ENCODE data around the gene TBC1D22A.
A peak's percentile ranks its signal among the peaks of the same experiment; 100 is the strongest.

The TBC1D22A gene

DNA sequence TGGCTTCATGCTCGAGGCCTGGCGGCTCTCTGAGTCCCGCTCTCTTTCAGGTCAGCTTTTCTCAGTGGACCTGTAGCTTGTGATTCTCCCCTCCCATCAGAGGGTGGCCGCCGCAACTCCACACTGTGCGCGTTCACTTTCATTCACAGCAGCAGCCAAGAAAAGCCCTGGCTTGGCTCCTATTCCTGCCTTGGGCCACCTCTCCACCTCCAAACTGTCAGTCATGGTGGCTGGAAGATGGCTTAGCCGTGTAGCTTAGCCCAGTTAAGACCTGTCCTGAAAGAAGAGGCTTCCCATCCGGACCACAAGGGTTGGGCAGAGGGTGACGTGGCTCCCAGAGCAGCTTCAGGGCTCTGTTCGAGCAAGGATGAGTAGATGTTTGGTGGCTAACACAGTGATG, 125.5 kb downstream of the TBC1D22A start:
- no peak for DNase-seq (ENCODE audit: low read depth)

DNA sequence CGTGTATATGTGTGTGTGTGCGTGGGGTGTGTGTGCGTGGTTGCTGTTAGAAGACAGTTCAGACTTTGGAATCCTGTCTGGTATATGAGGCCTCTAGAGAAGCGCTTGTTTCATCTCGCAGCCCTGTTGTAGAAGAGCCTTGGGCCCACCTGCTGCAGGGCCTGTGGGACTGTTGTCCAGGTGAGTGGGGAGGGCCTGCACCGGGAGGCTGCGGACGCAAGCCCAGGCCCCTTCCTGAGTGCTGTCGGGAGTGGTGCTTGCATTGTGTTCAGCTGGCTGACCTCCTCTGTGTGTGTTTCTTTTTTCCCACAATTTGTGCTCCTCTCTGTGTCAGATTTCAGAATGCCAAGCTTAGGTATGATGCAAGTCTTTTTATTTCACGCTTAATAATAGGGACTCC, 128.4 kb downstream of the TBC1D22A start:
- no peak for DNase-seq (ENCODE audit: low read depth)

DNA sequence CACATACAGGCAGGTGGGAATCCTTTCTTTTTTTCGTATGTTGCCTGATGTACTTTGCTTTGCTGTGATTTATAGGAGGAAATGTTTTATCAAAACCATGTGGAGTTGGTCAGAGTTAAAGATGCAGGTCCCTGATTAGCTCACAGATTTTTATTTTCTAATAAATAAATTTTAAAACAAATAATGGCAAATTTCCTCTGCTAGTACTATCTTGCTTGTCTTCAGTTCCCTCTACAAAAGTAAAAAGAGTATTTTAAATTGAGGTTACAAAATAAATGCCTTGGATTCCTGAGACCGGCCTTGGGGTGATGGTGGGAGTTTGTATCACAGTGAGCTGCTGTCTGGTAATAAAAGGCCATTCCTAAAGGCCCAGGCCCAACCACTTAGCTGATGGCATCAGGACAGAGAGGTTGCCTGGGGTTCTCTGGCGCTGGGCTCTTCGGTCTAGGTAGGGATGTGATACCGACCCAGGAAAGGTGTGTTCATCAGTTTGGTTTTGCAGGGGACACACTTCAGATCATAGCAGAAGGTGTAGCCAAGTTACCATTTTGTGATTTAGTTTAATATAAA, 129.0 kb downstream of the TBC1D22A start:
- no peak for DNase-seq (ENCODE audit: low read depth)

DNA sequence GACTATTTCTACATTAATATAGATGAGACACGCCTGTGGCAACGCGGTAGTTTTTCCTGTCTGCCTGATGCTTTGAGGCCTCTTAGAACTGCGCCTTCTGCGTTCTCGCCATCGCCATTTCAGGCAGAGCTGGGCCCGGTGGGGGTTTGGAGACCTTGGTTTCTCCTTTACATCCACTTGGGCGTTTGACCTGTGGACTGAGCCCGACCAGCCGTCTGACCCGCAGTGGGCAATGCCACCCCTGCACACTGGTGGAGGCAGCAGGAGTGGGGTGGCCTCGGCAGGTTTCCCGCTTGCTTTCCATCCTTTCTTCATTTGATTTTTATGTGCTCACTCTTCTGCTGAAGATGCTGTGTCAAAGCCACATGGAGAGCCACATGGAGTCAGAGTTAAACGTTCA, 130.4 kb downstream of the TBC1D22A start:
- DNase-seq (ENCODE audit: low read depth): no peak

DNA sequence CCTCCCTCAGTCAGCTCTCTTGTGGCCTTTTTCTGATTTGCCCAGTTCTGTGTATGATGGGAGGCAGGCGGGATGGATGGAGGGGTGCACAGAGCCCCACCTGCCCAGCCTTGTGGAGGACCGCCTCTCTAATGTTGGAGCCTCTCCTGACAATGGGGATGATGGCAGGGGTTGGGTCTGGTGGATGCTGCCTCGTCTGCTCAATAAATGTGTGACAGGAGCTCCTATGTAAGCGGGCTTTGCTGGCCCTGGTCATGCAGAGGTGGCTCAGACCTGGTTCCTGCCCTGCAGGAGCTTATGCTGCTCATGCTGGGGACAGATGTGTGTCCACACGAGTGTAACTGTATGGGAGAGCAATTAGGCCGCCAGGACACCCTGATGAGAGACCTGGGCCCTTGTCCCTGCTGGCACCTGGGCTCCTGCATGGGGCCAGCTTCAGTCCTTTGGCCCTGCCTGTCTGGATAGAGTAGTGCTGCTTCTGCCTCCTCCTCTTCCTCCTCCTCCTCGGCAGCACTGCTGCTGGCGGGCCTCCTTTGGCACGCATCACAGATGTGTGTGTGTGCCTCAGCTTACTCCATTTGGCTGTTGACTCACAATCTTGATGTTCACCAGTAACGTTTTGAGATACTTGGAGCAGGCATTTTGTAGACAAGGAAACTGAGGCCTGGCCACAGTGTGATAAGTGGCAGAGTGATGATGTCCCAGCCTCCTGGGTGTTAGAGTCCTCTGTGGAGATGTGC, 131.0 kb downstream of the TBC1D22A start:
- no peak for DNase-seq (ENCODE audit: low read depth)

DNA sequence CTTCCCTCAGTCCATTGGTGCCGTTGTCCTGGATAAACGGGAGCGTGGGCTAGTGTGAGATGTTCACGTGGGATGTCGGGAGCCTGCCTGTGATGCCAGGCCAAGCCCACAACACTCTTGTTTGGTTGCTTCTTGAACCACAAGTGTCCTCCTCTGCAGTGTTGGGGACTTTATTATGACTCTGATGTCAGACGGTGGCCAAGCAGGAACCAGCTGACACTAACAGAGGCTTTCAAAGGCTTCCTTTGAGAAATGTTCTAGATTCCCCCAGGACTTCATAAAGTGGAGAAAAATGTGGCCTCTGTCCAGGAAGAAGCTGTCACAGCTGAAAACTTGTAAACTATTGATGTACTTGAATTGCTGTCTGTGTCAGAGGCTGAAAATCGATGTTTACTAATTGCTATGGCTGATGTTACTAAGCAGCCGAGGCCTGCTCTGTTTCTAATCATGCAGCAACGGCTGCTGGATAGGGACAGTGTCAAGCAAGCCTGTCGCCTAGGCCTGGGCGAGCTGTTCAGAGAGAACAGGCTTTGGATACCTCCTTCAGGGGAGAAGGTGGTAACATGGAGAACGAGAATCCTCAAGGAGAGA, 131.7 kb downstream of the TBC1D22A start:
- DNase-seq (ENCODE audit: low read depth): no peak

DNA sequence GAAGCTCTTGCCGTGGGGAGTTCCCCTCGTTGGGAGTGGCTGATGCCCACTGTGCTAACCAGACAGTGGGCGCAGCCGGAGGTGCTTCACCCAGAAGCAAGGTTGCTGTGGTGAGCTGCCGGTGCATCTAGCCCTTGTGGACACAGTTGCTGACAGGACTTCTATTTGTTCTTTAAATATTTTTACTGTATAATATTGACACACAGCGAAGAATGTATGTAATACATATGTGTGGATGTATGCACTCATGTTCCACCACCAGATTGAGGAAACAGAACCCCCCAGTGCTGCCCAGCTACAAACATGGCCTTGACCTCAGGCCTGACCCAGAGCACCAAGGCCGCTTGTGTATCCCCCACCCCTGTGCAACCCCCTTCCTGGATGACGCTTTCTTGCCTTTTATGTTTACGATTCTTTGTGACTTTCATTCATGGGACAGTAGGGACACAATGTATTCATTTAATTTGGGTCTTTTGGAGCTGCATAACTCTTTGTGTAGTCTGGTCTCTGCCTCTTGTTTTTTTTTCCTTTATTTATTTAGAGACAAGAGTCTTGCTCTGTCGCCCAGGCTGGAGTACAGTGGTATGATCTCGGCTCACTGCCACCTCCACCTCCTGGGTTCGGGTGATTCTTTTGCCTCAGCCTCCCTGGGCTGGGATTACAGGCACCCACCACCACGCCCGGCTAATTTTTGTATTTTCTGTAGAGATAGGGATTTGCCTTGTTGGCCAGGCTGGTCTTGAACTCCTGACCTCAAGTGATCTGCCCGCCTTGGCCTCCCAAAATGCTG, 132.6 kb downstream of the TBC1D22A start:
- no peak for DNase-seq (ENCODE audit: low read depth)

DNA sequence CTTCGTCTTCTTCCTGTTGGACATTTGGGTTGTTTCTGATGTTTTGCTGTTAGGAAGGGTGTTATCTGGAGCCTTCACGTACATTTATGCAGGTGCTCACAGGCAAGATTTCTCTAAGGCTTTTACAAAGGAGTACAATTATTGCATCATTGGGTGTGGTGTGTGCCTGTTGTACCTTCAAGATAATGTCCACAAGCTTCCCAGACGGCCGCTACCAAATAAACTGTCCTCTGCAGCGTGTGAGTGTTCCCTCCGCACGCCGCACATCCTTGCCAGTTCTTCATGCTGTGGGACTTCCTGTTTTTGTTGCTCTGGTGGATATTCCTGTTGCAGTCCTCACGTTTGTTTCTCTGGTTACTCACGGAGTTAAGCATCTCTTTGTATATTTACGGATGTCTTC, 133.3 kb downstream of the TBC1D22A start:
- no peak for DNase-seq (ENCODE audit: low read depth)

DNA sequence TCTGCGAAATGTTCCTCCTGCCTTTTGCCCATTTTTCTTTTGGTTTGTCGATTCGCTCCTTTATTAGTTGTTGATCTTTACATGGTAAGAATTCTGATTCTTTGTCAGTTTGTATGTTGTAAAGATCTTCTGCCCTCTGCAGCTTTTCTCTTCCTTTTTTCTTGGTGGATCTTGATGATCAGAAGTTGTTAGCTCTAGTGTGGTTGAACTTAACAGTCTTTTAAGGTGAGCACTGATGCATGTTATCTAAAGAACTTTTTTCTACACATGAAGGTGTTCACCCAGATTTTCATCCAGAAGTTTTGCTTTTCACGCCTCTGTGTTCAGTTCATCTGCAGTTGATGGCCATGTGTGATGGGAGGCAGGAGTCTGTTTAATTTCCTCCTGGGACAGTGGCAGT, 133.7 kb downstream of the TBC1D22A start:
- no peak for DNase-seq (ENCODE audit: low read depth)

DNA sequence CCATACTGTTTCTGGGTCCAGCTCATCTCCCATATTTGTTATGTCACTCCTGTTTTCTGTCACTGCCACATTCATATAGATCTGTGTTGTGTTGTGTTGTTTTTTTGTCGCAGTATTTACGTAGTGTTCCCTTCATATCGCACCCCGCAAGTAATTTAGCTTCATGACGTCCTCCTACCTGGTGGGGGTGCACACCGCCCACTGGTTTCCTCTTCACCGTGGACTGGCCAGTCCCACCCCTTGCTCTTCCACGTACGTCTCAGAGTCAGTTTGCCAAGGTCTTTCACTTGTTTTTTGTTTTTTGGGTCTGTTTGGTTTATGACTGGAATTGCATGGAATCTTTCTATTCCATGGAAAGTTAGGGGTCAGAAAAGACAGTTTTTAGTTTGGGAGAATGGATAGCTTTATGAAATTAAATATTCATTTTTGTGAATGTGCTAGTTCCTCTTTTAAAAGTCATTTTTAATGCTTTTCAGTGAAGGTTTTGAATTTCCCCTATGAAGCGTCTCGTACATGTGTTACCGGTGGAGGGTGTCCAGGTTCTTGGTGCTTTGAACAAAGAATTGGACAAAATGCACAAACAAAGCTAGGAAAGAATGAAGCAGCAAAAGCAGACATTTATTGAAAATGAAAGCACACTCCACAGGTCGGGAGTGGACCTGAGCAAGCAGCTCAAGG, 134.3 kb downstream of the TBC1D22A start:
- no peak for DNase-seq (ENCODE audit: low read depth)

DNA sequence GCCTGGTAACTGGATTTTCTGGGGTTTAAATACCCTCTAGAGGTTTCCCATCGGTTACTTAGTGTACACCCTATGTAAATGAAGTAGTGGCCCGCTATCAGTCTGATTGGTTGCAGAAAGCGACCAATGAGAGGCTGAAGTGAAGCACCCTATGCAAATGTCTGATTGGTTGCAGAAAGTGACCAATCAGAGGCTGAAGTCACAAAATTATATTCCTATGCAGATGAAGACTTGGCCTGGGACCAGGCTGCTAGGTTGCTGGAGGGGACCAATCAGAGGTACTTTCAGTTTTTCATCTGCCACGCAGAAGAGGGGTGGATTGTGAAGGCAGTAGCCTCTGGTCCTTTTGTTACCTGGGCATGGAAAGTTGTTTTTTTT, 134.8 kb downstream of the TBC1D22A start:
- peak; percentile 22 for DNase-seq (ENCODE audit: low read depth)

DNA sequence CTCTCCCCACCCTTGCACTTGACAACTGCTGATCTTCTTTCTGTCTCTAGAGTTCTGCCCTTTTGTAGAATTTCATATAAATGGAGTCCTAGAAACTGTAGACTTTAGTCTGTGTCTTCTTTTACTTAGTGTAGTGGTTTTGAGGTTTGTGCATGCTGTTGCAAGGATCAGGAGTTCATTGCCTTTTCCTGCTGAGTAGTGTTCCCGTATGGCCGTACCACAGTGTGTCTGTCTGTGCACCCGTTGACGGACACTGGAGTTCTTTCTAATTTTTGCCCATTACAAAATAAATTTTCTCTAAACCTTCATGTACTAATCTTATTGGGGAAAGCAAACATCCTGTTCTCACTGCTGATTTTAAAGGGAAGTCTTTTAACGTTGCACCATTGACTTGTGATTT, 138.1 kb downstream of the TBC1D22A start:
- no peak for DNase-seq (ENCODE audit: low read depth)

DNA sequence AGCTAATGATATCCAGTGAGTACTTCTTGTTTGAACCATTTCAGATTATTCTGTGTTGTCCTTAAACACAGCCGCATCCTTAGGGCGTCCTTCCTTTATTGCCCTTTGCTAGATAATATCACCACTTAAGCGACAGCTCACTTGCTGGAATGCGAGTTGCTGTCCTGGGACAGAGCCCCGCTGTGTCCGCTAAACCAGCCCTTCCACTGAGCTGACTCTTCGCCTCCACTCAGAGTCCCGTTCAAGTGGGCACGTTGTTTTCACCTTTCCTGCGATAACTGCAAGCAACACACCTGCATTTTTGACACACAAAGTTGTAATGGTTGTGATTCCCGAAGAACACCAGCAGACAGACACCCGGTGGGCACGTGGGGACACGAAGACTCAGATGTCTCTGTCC, 140.0 kb downstream of the TBC1D22A start:
- DNase-seq (ENCODE audit: low read depth): no peak

DNA sequence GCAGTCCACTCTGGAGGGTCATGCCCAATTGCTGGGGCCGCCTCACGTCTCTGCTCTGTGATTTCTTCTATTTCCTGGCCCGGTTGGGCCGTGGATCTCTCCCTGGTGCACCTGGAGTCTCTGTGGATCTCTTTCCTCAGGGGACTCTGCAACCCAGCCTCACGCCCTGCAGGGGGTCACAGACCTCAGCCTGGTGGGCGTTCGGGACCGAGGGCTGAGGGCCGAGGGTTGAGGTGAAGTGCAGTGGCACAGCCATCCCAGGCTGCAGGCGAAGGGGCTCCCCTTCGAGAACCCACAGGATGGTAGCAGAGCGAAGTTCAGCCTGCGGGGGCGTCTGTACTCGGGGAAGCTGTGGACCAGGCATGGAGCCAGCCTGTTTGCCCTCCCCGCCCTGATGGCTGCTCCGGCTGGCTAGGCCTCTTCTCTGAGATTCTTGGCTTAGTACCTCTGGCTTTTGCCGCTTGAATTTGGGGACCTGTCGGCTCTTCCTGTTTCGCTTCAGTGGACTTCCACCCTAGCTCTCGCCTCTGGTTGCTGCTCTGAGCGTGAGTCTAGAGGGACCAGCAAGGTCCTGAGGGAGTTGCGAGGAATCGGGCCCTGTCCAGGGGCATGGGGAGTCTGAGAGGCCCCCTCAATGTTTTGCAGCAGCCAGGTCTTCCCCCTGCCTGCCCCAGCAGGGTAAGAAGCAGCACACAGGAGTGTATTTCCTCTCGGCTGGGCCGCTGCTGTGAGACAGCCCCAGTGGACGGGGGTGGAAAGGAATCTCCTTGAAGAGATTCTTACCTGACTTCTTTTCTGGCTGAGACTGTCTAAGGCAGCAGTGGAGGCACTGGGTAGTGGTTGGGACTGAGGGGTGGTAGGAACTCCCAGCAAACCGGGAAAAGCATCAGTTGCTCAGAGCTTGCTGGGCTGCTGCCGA, 140.8 kb downstream of the TBC1D22A start:
- DNase-seq (ENCODE audit: low read depth): no peak

DNA sequence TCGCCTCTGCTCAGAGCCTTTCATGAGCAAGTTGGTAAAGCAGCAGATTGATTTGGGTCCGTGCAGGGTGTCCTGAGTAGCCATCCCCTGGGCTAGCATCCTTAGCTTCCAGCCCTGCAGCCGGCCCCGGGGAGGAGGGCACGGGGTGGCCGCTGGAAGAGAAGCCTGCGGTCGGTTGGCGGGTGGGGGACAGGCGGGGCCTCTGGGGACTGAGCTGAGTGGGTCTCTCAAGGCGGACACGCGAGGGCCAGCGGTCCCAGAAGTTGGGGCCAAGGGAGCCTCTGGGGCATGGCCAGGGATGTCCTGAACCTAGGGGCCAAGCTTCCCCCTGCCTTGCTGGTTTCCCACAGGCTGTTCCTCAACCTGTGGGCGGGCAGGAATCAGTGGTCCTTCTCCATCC, 143.0 kb downstream of the TBC1D22A start:
- no peak for DNase-seq (ENCODE audit: low read depth)

DNA sequence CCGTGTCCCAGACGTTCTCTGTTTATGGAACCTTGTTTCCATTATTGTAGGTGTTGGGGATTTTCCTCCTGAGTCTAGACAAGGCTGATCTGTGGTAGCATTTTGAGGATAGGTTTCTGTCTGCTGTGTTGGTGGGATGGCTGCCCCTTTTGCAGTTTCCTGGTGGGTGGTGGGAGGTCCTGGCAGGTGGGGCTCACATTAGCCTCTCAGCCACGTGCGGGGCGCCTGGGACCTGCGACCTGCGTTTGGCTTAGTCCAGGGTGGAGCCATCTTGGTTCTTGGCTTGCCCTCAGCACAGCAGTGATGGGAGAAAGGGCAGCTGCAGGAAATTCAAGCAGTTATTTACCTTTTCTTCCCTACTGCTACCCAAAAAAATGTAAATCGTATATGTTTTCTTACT, 143.4 kb downstream of the TBC1D22A start:
- no peak for DNase-seq (ENCODE audit: low read depth)

DNA sequence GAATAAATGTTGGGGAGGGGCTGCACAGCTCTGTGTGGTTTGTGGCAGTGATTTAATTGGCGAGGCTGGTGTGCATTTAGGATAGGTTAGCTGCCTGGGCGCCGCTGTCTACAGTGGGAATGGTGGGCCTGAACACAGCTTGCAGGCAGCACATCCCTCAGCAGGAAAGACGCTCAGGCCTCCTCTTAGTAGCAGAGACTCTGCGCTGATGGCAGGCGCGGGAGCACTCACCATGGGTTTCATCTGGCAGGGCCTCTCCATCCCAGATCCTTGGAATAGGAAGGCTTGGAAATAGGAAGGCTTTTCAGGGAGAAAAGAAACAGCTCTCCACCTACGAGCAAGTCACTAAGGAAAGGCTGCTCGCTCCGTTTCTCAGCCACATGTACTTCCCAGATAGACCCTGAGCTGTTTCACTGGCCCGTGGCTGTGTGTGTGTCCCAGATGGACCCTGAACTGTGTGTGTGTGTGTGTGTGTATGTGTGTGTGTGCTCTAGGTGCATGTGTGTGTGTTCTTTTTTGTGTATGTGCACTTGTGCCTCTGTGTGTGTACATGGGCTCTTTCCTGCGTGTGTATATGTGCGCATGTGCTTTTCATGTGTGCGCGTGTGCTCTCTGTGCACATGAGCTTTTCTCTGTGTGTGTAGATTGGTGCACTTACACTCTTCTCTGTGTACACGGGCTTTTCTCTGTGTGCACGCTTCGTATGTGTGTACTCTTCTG, 144.0 kb downstream of the TBC1D22A start:
- DNase-seq (ENCODE audit: low read depth): no peak

DNA sequence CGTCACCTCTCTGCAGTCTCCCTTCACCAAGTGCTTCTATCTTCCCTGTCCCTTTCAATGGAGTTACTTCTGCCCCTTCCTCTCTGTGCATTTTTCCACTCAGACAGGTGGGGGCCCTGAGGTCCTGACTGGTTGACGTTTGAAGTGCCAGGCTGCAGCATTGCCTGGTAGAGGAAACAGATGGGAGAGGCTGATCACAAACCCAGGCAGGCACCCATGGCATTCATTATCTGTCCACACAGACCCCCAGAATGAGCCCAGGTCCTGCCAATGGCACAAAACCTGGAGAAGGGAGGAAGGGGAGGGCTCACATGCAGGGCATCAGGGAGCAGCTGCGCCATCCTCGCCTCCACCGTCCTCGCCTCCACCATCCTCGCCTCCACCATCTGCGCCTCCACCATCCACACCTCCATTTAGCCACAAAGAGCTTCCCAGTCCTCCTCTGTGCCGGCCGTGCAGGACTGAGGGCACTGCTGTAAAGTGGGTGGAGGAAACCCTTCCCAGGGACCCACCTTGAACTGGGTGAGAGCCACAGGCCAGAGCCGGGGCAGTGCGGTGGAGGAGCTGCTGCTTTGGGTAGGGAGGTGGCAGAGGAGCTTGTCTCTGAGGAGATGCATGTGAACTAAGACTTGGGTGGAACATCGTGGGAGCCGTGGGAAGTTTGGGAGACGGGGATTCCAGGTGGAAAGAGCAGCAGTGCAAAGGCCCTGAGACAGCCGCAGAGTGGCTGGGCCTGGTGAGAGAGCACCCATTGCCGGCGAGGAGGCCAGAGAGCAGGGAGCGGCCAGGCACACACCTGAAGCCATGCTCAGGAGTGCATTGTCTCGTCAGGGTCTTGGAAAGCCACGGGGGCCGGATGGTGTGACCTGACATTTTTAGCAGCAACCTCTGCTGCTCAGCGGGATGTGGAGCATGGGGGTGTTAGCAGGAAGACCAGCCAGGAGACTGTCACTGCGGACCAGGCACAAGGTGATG, 145.1 kb downstream of the TBC1D22A start:
- DNase-seq (ENCODE audit: low read depth): no peak

DNA sequence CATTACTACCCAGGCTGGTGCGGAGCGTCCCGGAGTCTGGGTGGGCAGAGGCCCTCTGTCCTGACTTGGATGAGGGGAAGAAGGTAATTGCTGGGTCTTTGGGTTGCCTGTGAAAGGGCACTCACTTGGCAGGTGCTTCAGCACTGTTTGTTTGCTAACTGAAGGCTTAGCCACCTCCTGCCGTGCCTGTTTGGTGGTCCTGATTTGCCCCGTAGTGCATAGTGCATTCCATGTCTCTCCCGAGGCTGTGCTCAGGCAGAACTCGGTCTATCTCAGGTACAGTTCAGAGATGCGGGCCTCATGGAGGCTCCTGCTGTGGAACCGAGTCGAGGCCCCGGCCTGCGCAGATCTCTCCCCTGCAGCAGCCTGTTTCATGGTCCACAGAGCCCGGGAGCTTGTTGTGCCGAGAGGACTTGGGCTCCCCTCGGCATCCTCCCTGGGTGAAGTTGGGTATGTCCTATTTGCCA, 146.2 kb downstream of the TBC1D22A start:
- no peak for DNase-seq (ENCODE audit: low read depth)

All from ELR (cell line).